H1 (cell line): Measurements from ENCODE around the gene ALAS1. TPM values are rescaled to one million over a fixed set of nuclear protein-coding genes. Genes with fewer than 3 reads are reported as not detected.

Experiments used
- CTCF ChIA-PET: fragments of 300-600 bp; sonication (Branson Sonifier 250); formaldehyde crosslinking; loops from one replicate; lab custom pipeline; 2021; ENCODE audit not compliant: partially characterized antibody; lab: Charles Lee
- POLR2A ChIA-PET: fragments of 300-600 bp; sonication (Branson Sonifier 250); formaldehyde crosslinking; loops from one replicate; lab custom pipeline; 2021; ENCODE audit warnings: inconsistent platforms; ENCODE audit not compliant: partially characterized antibody; lab: Charles Lee
- DNase-seq, 2 experiments: peaks; one replicate each; pipeline versions ENCODE4 v3.0.0 to v3.0.0-alpha.2; 2010 to 2022; ENCODE audit warnings: low spot score in 2 of 2, low read depth in 1 of 2, mixed read lengths in 1 of 2
- FAIRE-seq: peaks from 2 replicates; lab custom pipeline; 2011; peaks lifted over from hg19 to GRCh38; lab: Jason Lieb, UNC
- H2AFZ ChIP-seq: 2 replicates; pipeline ENCODE4 v1.8.1; 2012; ENCODE audit warnings: low read length, inconsistent platforms
- H2AK5ac ChIP-seq: 2 replicates; pipeline ENCODE4 v1.6.1; 2013; ENCODE audit warnings: low read depth, low read length
- H2BK120ac ChIP-seq: replicated peaks from 2 replicates; pipeline ENCODE3; 2013; ENCODE audit warnings: low read depth, low read length, inconsistent platforms
- H2BK12ac ChIP-seq: 2 replicates; pipeline ENCODE4 v1.6.1; 2013; ENCODE audit warnings: low read depth, low read length
- H2BK15ac ChIP-seq: 2 replicates; pipeline ENCODE4 v1.6.1; 2013; ENCODE audit warnings: low read length
- H2BK20ac ChIP-seq: 2 replicates; pipeline ENCODE4 v1.6.1; 2013; ENCODE audit warnings: low read length
- H2BK5ac ChIP-seq: 2 replicates; pipeline ENCODE4 v1.6.1; 2013; ENCODE audit warnings: low read depth, low read length
- H3K14ac ChIP-seq: 2 replicates; pipeline ENCODE4 v1.6.1; 2013; ENCODE audit warnings: inconsistent platforms; ENCODE audit not compliant: insufficient read length
- H3K18ac ChIP-seq: 2 replicates; pipeline ENCODE4 v1.6.1; 2013; ENCODE audit warnings: low read length; ENCODE audit errors: extremely low read depth
- H3K23ac ChIP-seq: 2 replicates; pipeline ENCODE4 v1.6.1; 2013; ENCODE audit warnings: inconsistent platforms; ENCODE audit not compliant: insufficient read length
- H3K23me2 ChIP-seq: 2 replicates; pipeline ENCODE4 v1.6.1; 2013; ENCODE audit warnings: low read depth, low read length
- H3K27ac ChIP-seq: 2 replicates; pipeline ENCODE4 v1.6.1; 2011; ENCODE audit warnings: low read depth, low read length, inconsistent platforms
- H3K27me3 ChIP-seq, 4 experiments: replicated peaks in 1 of 4; 1 replicate in 1 of 4; 2 replicates in 3 of 4; pipeline versions ENCODE4 v1.6.1 to v1.8.1; 2011 to 2013; ENCODE audit warnings: low read length in 3 of 4, mild to moderate bottlenecking in 3 of 4, inconsistent platforms in 2 of 4, mixed read lengths in 2 of 4, moderate library complexity in 1 of 4; ENCODE audit not compliant: control insufficient read depth in 3 of 4, insufficient read depth in 3 of 4; ENCODE audit errors: extremely low read depth in 1 of 4
- H3K36me3 ChIP-seq, 4 experiments: 2 replicates each; pipeline versions ENCODE4 v1.6.1 to v1.8.1; 2011 to 2013; ENCODE audit warnings: mild to moderate bottlenecking in 4 of 4, low read length in 3 of 4, moderate library complexity in 2 of 4, control low read depth in 1 of 4, inconsistent platforms in 1 of 4; ENCODE audit not compliant: insufficient read depth in 4 of 4, control insufficient read depth in 2 of 4
- H3K4ac ChIP-seq: replicated peaks from 2 replicates; pipeline ENCODE3; 2013; ENCODE audit warnings: low read length, low read depth, mixed read lengths, inconsistent platforms; ENCODE audit not compliant: insufficient read length
- H3K4me1 ChIP-seq, 4 experiments: replicated peaks in 1 of 4; 1 replicate in 1 of 4; 2 replicates in 3 of 4; pipeline versions ENCODE4 v1.6.1 to v1.8.1; 2011 to 2013; ENCODE audit warnings: low read length in 3 of 4, inconsistent platforms in 2 of 4, mixed read lengths in 1 of 4; ENCODE audit not compliant: insufficient read depth in 4 of 4, control insufficient read depth in 3 of 4
- H3K4me2 ChIP-seq, 2 experiments: 2 replicates each; pipeline versions ENCODE4 v1.6.1 to v1.8.1; 2011 to 2013; ENCODE audit warnings: low read depth in 2 of 2, low read length in 2 of 2, control low read depth in 1 of 2, inconsistent platforms in 1 of 2, mild to moderate bottlenecking in 1 of 2; ENCODE audit not compliant: insufficient read depth in 1 of 2
- H3K4me3 ChIP-seq, 4 experiments: fragments of 200-600, 300-600 bp in 1 of 4; sonication (generic), shearing (Covaris generic), sonication (Bioruptor Twin) in 1 of 4; 2 replicates each; pipeline versions ENCODE4 v1.5.1 to v1.8.1; 2011 to 2016; ENCODE audit warnings: low read length in 4 of 4, low read depth in 3 of 4, control low read depth in 2 of 4, inconsistent platforms in 2 of 4, mild to moderate bottlenecking in 2 of 4, mixed read lengths in 1 of 4, moderate library complexity in 1 of 4; ENCODE audit not compliant: insufficient read depth in 2 of 4; ENCODE audit errors: extremely low read depth in 1 of 4
- H3K56ac ChIP-seq: replicated peaks from 2 replicates; pipeline ENCODE3; 2013; ENCODE audit warnings: low read depth, mild to moderate bottlenecking, mixed read lengths, low read length, inconsistent platforms; ENCODE audit not compliant: insufficient read length
- H3K79me1 ChIP-seq: 2 replicates; pipeline ENCODE4 v1.6.1; 2013; ENCODE audit warnings: low read depth, low read length, control low read depth
- H3K79me2 ChIP-seq, 2 experiments: 2 replicates each; pipeline versions ENCODE4 v1.6.1 to v1.8.1; 2012 to 2013; ENCODE audit warnings: low read length in 2 of 2, mild to moderate bottlenecking in 2 of 2, inconsistent platforms in 1 of 2; ENCODE audit not compliant: insufficient read depth in 2 of 2, control insufficient read depth in 1 of 2
- H3K9ac ChIP-seq, 4 experiments: replicated peaks in 1 of 4; 1 replicate in 1 of 4; 2 replicates in 3 of 4; pipeline versions ENCODE4 v1.6.1 to v1.8.1; 2011 to 2013; ENCODE audit warnings: low read depth in 3 of 4, low read length in 3 of 4, control low read depth in 2 of 4, mild to moderate bottlenecking in 2 of 4, moderate library complexity in 2 of 4, inconsistent platforms in 1 of 4; ENCODE audit errors: extremely low read depth in 1 of 4
- H3K9me3 ChIP-seq, 2 experiments: 2 replicates each; pipeline versions ENCODE4 v1.6.1 to v1.8.1; 2012 to 2013; ENCODE audit warnings: mild to moderate bottlenecking in 2 of 2, moderate library complexity in 2 of 2, control low read depth in 1 of 2, inconsistent platforms in 1 of 2, low read depth in 1 of 2, low read length in 1 of 2, mixed read lengths in 1 of 2; ENCODE audit not compliant: insufficient read depth in 2 of 2
- H4K20me1 ChIP-seq, 2 experiments: replicated peaks in 1 of 2; 2 replicates each; pipeline versions ENCODE3 to v1.8.1; 2011 to 2013; ENCODE audit warnings: inconsistent platforms in 2 of 2, low read length in 2 of 2, mild to moderate bottlenecking in 1 of 2; ENCODE audit not compliant: insufficient read depth in 2 of 2, control insufficient read depth in 1 of 2
- H4K5ac ChIP-seq: 2 replicates; pipeline ENCODE4 v1.6.1; 2013; ENCODE audit warnings: low read length, low read depth, mixed read lengths, inconsistent platforms; ENCODE audit not compliant: insufficient read length
- H4K8ac ChIP-seq: 2 replicates; pipeline ENCODE4 v1.8.0; 2013; ENCODE audit warnings: mild to moderate bottlenecking, moderate library complexity, low read length, inconsistent platforms; ENCODE audit not compliant: insufficient read depth; ENCODE audit errors: extremely low read depth
- H4K91ac ChIP-seq: replicated peaks from 2 replicates; pipeline ENCODE3; 2013; ENCODE audit warnings: low read length, mixed read lengths, inconsistent platforms; ENCODE audit not compliant: insufficient read length
- CEBPB ChIP-seq: IDR thresholded peaks from 2 replicates; pipeline ENCODE4 v1.6.1; 2012; ENCODE audit warnings: low read depth, low read length
- EP300 ChIP-seq, 2 experiments: IDR thresholded peaks; 1 replicate in 1 of 2; 2 replicates in 1 of 2; pipeline ENCODE4 v1.6.1; 2011 to 2012; ENCODE audit warnings: low read depth in 2 of 2, low read length in 2 of 2, mild to moderate bottlenecking in 2 of 2, borderline replicate concordance in 1 of 2, inconsistent platforms in 1 of 2, moderate library complexity in 1 of 2
- JUN ChIP-seq: IDR thresholded peaks from 2 replicates; pipeline ENCODE4 v1.6.1; 2011; ENCODE audit warnings: low read depth, mild to moderate bottlenecking, improper control_type of control experiment, low read length
- JUND ChIP-seq: IDR thresholded peaks from 2 replicates; pipeline ENCODE4 v1.6.1; 2011; ENCODE audit warnings: mild to moderate bottlenecking, improper control_type of control experiment, low read length
- KDM4A ChIP-seq: IDR thresholded peaks from one replicate; pipeline ENCODE4 v1.7.1; 2012; ENCODE audit warnings: low read depth, mild to moderate bottlenecking, moderate library complexity, low read length, inconsistent platforms; ENCODE audit not compliant: severe bottlenecking
- RFX5 ChIP-seq: IDR thresholded peaks from 2 replicates; pipeline ENCODE4 v1.6.1; 2011; ENCODE audit warnings: low read depth, low read length, improper control_type of control experiment, borderline replicate concordance
- SP1 ChIP-seq: IDR thresholded peaks from 2 replicates; pipeline ENCODE4 v1.6.1; 2011; ENCODE audit warnings: low read depth, low read length
- SP4 ChIP-seq: IDR thresholded peaks from 2 replicates; pipeline ENCODE4 v1.6.1; 2012; ENCODE audit warnings: low read length, inconsistent platforms
- WGBS, 2 experiments: shearing (Covaris generic) in 1 of 2; methylation state at CpG; one replicate each; pipeline versions ENCODE4 v1.1.6 to v1.1.7; 2013 to 2015; ENCODE audit warnings: low lambda C conversion rate in 2 of 2, mixed read lengths in 2 of 2, inconsistent platforms in 1 of 2, low coverage in 1 of 2, missing lambda C conversion rate in 1 of 2; ENCODE audit not compliant: insufficient replicate concordance in 2 of 2, insufficient coverage in 1 of 2, insufficient read length in 1 of 2; ENCODE audit errors: extremely low coverage in 1 of 2, missing lambda C conversion rate in 1 of 2; 5-methylcytosine and 5-hydroxymethylcytosine counted together
- polyA plus RNA-seq, 7 experiments: library from polyadenylated mRNA; depleted of rRNA in 3 of 7; stranded (reverse) in 5 of 7; unstranded in 2 of 7; fragments of >200 nt in 5 of 7; fragments of 200-250 nt in 2 of 7; gene quantifications; 1 replicate in 5 of 7; 2 replicates in 1 of 7; 4 replicates in 1 of 7; pipeline versions ENCODE4 v1.2.1 to v1.2.3, GENCODE V29; 2011 to 2013; ENCODE audit warnings: missing spikeins in 2 of 7, mixed read lengths in 2 of 7
- total RNA-seq: library from RNA; stranded (reverse); fragmentation: NEBNext Ultra II Directional; extraction: Animal tissue kit (Norgen Biotek cat#: 25700); gene quantifications from 2 replicates; pipeline ENCODE4 v1.2.1, GENCODE V29; 2021

ALAS1 gene
- total and polyA plus RNA-seq, 2 of the 8 experiments (the other 6 are each of a cell fraction or from before 2014, with no cell fraction given), result 45.9 to 84.4 TPM

DNA sequence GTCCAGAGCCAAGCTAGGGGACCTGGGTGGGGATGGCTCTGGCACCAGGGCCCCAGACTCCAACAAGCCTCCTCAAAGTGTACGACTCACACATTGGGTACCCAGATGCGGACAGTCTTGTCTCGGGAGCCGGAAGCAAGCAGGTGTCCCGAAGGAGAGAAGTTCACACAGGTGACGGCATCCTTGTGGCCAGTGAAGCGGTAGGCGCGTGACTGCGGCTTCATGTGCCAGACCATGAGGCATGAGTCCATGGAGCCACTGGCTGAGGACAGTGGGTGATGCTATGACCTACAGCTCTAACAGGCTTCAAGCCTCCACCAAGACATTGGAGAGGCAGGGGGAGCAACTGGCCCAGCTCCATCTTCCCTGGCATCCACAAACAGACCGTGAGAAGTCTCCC, 48.2 kb upstream of the ALAS1 start:
- Histone ChIP-seq H3K27ac (no peak overlapping the region), H2BK20ac (no peak overlapping the region), H4K8ac (no peak overlapping the region), H4K20me1 (peaks cover 0 to 8% of the 10 kb centered on the region in 2 experiments), H2AFZ (no peak overlapping the region), H2BK12ac (no peak overlapping the region), H4K5ac (no peak overlapping the region), H2BK15ac (no peak overlapping the region), H3K79me2 (peaks cover 0 to 17% of the 10 kb centered on the region in 2 experiments; a peak in 2 of 4 replicates), H3K14ac (no peak overlapping the region), H3K27me3 (no peaks in the 10 kb centered on the region)
- DNase-seq, result no peak
- TF ChIP-seq JUN (no peak), SP1 (no peak), KDM4A (no peak), SP4 (no peak), EP300 (IDR thresholded peaks at IDR 0.05; ENCODE audit: borderline replicate concordance in 1 of 2, low read depth in 2 of 2, low read length in 2 of 2) (no peak), RFX5 (no peak), CEBPB (no peak), JUND (no peak)
- TF ChIP-seq, all 59 proteins: peak for 0
- 94% methylated on average over 11 of the region's 11 CpGs; no CpG with 5 or more reads in 1 of the 2 experiments for WGBS, 2 experiments
- ChIA-PET POLR2A (interaction anchor here (4.4 kb wide), 1 partner anchor 156 kb away, joined by 30 read pairs; the partner anchor contains the start of gene RPL29), CTCF (interaction anchor here (0.6 to 14.6 kb wide), 6 partner anchors 13 to 149 kb away, joined by 3 to 148 read pairs (median 6); partner anchors contain the start of gene DUSP7)
- Histone ChIP-seq H3K9ac (no peak overlapping the region), H4K91ac (no peak overlapping the region), H3K4ac (no peak overlapping the region), H3K4me1 (peaks cover 2 to 4% (median 3%) of the 10 kb centered on the region in 4 experiments; a peak in 4 of 7 replicates), H3K36me3 (peaks cover 16 to 38% (median 27%) of the 10 kb centered on the region in 4 experiments), H2BK120ac (no peak overlapping the region), H3K18ac (no peak overlapping the region), H3K23me2 (peaks cover 6% of the 10 kb centered on the region; the same call in 1 of the 2 replicates), H3K79me1 (no peaks in the 10 kb centered on the region; the same call in 1 of the 2 replicates), H3K9me3 (no peaks in the 10 kb centered on the region), H3K4me2 (no peak overlapping the region), H2BK5ac (no peak overlapping the region), H3K56ac (no peak overlapping the region), H3K23ac (no peak overlapping the region), H3K4me3 (no peak overlapping the region), H2AK5ac (no peak overlapping the region)
- no peak for FAIRE-seq
